IPS-18c (cell line): ENCODE results near the gene SPRED2.
A peak's percentile ranks its signal among the peaks of the same experiment; 100 is the strongest.

Source experiments
- H3K4me3 ChIP-seq: 2 replicates; pipeline ENCODE4 v1.7.0; 2013; ENCODE audit warnings: low read depth, mild to moderate bottlenecking, low read length, moderate library complexity; ENCODE audit not compliant: insufficient read depth
- H3K9me3 ChIP-seq: one replicate; pipeline ENCODE4 v1.6.1; 2013; ENCODE audit warnings: mild to moderate bottlenecking, low read length, moderate library complexity; ENCODE audit not compliant: control insufficient read depth, insufficient read depth

SPRED2 gene, protein sequence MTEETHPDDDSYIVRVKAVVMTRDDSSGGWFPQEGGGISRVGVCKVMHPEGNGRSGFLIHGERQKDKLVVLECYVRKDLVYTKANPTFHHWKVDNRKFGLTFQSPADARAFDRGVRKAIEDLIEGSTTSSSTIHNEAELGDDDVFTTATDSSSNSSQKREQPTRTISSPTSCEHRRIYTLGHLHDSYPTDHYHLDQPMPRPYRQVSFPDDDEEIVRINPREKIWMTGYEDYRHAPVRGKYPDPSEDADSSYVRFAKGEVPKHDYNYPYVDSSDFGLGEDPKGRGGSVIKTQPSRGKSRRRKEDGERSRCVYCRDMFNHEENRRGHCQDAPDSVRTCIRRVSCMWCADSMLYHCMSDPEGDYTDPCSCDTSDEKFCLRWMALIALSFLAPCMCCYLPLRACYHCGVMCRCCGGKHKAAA

DNA sequence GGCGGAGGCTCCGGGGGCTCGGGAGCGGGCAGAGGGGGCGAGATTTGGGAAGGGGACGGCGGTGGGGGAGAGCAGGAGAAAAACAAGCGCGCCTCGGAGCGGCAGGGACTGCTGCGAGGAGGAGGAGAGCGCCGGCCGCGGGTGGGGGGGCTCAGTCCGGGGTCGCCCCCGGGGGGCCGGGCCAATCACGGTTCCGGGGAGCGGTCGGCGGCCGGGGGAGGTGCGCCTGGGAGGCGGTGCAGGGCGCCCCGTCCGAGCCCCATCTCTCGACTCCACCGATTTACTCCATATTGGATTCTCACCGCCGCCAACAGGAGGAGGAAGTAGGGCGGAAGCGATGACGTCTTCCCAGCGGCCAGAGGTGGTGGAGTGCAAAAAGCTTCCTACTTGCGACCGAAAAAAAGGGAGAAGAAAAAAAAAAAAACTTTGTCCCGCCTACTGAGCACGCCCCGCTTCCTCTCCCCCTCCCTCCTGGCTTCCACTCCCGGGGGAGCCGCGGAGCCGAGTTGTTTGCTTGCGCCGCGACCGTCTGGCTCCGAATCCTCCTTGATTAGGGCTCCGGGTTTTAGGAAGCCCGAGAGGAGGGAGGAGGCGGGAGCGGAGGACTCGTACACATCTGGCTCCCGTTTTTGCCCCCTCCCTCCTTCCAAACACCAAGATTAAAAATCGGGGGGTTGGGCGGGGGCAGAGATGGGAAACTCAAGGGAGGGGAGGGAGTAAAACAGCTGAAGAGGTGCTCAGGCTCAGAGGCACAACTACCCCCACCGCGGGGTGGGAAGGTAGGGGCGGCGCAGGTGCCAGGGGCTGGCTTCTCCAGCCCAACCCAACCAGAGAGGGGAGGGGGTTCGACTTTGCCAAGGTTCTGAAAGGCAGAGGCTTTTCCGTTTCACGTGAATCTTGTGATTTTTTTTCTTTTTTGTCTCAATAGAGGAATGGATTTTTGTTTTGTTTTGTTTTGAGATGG, at the start of gene SPRED2:
Gene SPRED2 (minus strand): TSS at position 373 of the 964 bp plus-strand sequence. CDS start 612 bp downstream, outside the sequence.
- H3K4me3 ChIP-seq: peak within 1 kb of the TSS; percentile 85
- H3K9me3 ChIP-seq: no peaks in the 10 kb centered on the region

DNA sequence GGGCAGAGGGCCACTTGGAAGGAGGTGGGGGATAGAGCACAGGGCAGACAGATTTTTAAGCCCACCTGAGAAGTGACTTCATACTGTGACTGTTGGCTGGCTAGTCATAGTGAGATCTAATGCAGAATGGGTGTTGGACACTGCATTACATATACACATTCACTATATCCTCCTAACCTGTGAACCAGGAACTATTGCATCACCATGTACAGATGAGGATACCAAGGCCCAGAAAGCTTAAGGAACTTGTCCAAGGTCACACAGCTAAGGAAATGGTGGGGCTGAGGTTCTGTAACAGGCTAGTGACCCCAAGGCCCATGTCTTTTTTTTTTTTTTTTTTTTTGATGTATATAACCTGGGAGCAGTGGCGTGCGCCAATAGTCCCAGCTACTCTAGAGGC, 49.6 kb upstream of the SPRED2 start:
- no peak overlapping the region for H3K4me3 ChIP-seq
- H3K9me3 ChIP-seq: no peaks in the 10 kb centered on the region

DNA sequence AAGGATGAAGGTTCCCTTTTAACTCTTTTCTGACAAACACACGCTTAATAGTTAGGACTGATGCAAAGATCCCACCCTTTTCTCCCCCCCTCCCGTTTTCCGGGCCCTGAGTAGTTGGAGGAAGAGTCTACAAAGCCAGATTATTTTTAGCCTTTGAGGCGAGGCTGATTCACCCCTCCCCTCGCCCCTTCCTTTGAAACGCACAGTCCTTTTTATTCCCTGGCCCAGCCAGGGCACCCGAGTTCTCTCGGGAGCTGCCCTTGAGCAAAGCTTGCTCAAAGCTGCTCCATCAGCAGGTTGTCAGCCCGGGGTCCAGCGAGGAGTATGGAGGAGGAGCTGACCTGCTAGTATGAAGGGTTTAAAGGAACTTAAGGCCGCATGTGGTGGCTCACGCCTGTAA, 47.1 kb upstream of the SPRED2 start:
- Histone ChIP-seq H3K4me3 (no peak overlapping the region), H3K9me3 (no peaks in the 10 kb centered on the region)

DNA sequence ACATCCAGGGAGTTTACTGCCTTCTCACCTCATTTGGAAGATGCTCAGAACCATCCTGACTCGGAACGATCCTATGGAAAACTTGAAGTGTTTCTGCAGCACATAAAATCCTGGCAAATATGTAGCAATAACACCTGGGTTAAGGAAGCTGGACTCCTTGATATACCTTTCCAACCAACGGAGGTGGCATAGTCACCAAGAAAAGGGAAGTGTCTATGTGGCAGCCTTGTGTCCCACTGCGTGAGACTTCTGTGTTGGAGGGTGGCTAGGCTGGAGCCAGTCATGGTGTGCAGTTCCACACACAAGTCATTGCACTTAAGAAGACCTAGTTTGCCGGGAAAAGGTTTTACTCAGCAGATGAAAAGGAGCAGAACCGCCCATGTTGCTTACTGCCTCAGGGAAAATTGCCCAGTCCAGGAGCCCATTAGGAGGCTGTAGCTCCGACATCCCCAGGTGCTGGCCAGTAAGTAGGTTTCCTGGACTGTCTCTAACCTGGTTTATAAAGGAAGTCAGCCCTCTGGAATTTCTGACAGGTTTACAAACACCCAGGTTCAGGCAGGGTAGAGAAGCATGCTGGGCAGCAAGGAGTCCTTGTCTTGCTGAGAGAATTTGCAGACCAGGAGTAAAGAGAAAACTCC, 46.2 kb upstream of the SPRED2 start:
- Histone ChIP-seq H3K9me3 (no peaks in the 10 kb centered on the region), H3K4me3 (no peak overlapping the region)

DNA sequence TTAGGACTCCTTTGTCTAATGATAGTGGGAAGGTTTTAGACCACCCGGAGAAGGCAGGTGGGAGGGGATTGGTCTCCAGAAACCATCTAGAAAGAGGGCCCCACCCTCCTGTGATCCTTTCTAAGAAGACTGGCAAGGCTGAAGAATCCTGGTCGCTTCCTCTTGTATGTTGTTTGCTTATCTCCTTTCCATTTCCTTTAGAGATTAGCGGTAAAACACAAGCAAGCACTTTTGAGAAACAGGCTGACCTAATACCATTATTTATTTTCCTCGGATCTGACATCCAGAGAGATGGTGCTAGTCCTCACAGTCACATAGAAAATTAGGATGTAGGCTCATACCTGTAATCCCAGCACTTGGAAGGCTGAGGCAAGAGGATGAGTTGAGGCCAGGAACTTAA, 45.2 kb upstream of the SPRED2 start:
- no peak overlapping the region for H3K4me3 ChIP-seq
- no peaks in the 10 kb centered on the region for H3K9me3 ChIP-seq

DNA sequence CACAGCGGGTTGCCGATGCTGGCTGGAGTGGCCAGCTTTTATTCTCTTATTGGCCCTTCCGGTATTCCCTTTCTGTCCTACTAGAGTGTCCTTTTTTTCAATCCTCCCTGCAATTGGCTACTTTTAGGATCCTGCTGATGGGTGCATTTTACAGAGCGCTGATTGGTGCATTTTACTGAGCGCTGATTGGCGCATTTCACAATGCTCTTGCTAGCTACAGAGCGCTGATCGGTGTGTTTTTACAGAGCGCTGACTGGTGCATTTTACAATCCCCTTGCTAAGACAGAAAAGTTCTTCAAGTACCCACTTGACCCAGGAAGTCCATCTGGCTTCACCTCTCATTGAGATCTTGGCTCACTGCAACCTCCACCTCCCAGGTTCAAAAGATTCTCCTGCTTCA, 44.4 kb upstream of the SPRED2 start:
- H3K9me3 ChIP-seq: no peaks in the 10 kb centered on the region
- H3K4me3 ChIP-seq: no peak overlapping the region

DNA sequence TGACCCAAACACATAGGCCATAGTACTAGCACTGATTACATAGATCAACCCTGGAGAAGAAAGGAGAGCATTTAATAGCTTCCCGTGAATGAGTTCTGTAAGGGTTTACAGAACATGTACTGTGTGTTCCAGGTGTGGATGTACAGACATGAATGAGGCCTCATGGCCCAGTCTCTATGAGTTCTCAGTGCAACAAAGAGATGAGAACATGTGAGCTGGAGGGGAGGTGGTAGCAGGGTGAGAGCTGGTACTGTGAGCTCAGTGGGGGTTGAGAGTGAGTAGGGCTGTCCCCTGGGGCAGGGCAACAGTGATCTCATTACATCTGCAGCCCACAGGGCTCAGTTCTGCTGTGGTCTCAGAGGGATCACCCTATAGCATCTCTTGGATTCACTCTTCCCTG, 42.6 kb upstream of the SPRED2 start:
- Histone ChIP-seq H3K4me3 (no peak overlapping the region), H3K9me3 (no peaks in the 10 kb centered on the region)

DNA sequence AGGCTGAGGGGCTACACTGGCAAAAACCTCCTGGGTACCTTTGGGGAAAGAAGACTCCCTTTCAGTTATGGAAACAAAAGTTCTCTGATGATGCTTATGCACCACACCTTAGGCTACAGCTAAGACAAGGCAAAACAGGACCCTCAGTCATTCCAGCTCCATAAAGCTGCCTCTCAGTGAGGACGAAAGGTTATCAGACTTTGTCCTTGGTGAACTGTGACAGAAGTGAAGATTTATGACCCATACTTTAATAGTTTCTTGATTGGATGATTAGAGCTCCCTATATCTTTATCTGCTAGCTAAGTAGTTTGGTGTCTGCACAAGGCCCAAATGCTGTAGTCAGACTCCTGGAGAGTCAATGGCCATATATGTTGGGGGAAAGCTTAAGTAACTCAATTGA, 40.6 kb upstream of the SPRED2 start:
- H3K4me3 ChIP-seq: no peak overlapping the region
- no peaks in the 10 kb centered on the region for H3K9me3 ChIP-seq

DNA sequence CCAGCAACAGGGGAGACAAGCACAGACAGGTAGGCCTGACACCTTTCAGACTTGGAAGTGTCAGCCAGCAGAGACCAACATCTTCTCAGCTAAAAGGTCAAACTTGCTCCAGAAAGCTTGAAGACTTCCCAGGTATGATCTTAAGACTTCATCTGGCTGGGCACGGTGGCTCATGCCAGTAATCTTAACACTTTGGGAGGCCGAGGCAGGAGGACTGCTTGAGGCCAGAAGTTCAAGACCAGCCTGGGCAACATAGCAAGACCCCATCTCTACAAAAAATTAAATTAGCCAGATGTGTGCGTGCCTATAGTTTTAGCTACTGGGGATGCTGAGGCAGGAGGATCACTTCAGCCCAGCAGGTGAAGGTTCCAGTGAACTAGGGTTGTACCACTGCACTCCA, 39.0 kb upstream of the SPRED2 start:
- Histone ChIP-seq H3K4me3 (no peak overlapping the region), H3K9me3 (no peaks in the 10 kb centered on the region)

DNA sequence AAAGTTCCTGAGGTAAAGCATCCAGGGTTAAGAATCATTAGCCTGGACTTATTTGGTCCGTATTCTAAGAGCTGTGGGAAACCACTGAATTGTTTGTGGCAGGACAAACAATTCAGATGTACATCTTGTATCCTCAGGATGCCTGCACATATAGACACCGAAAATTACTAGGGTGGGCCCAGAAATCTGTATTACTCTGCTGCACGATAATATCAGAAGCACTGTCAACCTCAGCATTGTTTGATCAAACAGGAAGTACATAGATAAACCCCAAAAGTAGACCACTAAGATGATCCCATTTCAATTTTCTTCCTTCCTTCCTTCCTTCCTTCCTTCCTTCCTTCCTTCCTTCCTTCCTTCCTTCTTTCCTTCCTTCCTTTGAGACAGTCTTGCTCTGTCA, 34.2 kb upstream of the SPRED2 start:
- Histone ChIP-seq H3K4me3 (no peak overlapping the region), H3K9me3 (no peaks in the 10 kb centered on the region)

DNA sequence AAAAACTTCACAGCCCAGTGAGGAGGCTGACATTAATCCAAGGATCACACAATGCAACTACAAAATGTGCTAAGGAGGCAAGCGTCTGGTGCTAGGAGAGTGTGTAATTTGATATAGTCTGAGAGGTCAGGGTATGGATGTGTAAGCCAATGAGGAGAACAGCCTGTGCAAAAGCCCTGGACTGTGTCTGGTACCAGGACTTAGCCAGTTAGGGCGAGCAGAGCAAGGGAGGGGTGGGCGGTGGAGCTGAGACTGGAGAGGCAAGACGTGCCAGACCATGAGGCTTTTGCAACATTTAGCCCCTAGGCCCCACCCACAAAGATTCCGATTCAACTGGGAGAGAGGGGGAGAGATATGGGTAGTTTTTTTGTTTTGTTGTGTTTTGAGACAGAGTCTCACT, 33.5 kb upstream of the SPRED2 start:
- no peak overlapping the region for H3K4me3 ChIP-seq
- H3K9me3 ChIP-seq: no peaks in the 10 kb centered on the region

DNA sequence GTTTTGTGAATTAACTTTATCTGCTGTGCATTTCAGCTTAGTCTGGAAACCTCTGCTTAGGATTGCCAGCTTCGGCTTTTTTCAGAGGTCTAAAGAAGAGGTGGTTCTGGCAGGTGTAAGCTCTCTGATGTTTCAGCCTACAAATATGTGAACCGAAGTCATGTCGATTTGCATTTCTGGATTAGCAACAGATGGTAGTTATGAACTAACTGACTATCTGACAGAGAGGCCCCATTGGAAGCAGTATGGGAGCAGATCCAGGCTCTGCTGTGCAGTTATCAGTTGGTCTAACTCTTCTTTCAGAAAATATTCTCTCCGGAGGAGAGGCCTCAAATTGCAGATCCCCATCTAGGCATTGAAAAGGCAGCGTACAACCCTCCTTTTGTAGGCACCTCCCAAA, 32.7 kb upstream of the SPRED2 start:
- Histone ChIP-seq H3K9me3 (no peaks in the 10 kb centered on the region), H3K4me3 (no peak overlapping the region)

DNA sequence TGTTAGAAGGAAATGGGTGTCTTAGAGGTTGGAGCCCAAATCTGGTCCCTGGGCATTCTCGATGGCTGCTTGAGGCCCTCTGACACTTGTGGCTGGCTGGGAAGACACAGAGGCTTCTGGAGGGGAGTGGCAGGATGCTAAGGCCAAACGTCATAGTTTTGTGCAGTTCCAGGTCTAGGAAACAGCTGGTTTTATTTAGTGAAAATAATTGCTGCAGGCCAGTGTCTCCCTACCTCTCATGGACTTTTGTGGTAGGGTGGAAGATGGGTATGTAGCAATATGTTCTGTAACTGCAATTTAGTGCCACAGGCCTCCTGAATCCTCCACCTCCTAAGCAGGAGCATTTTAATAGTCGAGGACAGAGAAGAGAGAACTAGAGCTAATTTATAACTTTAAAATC, 32.2 kb upstream of the SPRED2 start:
- no peaks in the 10 kb centered on the region for H3K9me3 ChIP-seq
- H3K4me3 ChIP-seq: no peak overlapping the region

DNA sequence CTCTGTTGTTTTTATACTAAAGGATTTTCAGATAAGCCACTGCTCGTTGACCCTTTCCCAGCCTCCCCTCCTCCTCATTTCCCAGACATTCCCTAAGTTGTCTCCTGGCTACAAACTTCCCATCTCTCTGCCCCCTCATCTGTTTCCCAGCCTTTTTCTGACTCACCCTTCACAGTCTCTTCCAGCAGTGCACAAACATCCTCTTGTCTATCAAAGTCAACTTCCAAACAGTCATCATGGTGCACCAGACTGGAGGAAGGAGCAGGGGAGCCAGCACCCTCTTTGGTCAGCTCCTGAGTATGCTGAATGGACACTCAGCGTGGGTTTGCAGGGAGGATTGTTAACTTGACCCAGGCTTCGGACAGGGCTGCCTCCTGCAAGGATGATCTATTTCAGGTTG, 26.6 kb upstream of the SPRED2 start:
- Histone ChIP-seq H3K4me3 (no peak overlapping the region), H3K9me3 (no peaks in the 10 kb centered on the region)

DNA sequence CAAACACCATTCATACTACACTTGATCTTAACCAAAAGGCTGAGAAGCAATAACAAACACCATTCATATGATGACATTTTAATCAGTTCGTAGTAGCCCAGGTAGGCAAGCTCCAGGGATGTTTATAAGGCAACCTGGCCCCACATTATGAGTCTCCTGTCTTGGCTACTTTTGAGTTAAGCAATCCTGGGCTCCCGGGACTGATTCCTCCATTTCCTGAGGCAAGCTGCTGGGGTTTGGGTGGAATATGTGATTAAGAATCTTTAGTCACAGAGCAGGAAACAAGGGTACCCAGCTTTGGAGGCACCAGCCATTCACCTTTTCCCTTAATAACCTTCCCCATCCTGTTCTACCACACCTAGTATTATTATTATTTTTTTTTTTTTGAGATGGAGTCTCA, 24.5 kb upstream of the SPRED2 start:
- no peak overlapping the region for H3K4me3 ChIP-seq
- H3K9me3 ChIP-seq: no peaks in the 10 kb centered on the region

DNA sequence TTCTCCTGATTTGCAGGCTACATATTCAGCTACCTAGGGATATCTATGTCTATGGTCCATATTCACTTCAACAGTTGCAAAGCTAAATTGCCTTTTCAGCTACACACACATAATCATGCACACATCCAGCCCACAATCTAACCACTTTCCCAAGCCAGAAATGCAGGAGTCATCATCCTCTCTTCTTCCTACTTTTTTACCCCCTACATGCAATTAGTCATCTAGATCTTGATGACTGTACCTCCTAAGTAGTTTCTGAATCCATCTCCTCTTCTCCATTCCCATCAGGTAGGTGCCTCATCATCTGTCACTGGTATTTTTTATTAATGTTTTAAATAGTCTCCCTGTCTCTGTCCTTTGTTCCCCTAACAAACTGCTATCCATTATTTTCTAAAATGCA, 23.7 kb upstream of the SPRED2 start:
- Histone ChIP-seq H3K9me3 (no peaks in the 10 kb centered on the region), H3K4me3 (no peak overlapping the region)

DNA sequence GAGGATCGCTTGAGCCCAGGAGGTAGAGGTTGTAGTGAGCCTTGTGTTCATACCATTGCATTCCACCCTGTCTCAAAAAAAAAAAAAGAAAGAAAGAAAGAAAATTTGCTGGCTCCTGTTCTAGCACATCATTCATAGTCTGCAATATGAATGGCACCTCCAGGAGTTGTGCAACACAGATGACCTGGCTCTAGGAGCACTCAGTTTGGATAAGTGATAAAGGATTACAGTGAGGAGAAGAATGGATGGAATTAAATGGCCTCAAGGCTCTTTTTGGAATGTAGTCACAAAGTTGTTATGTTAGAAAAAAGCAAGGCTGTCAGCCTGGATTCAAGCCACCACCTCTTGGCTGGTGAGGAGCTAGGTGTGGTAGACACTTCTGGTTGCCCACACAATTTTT, 21.5 kb upstream of the SPRED2 start:
- no peak overlapping the region for H3K4me3 ChIP-seq
- no peaks in the 10 kb centered on the region for H3K9me3 ChIP-seq
